GM18520 (cell line): Measurements from ENCODE around the gene STX18.

Experiments used
- ATAC-seq: cut with Tn5 transposase; IDR thresholded peaks from one replicate; pipeline ENCODE4 v1.9.1; 2021; ENCODE audit not compliant: unreplicated experiment

STX18 gene

DNA sequence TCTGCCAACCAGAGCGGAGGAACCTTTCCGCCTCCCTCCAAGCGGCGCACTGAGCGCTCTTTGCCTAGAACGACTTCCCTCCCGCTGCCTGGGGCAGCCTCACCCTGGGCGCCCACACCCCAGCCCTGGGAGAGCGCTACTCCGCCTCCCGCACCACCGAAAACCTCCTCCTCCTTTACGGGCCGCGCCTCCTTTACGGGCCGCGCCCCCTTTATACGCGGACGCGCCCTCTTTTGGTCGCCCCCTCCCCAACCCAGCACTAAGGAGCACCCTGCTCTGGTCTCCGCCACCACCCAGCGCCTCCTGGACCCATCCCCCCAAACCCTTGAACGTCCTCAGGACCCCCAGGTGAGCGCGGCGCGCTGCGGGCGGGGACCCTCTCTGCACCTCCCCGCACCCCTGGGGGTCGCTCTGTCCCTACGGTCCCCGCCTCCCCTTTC is 155.5 kb downstream of the STX18 start:
- no peak for ATAC-seq

DNA sequence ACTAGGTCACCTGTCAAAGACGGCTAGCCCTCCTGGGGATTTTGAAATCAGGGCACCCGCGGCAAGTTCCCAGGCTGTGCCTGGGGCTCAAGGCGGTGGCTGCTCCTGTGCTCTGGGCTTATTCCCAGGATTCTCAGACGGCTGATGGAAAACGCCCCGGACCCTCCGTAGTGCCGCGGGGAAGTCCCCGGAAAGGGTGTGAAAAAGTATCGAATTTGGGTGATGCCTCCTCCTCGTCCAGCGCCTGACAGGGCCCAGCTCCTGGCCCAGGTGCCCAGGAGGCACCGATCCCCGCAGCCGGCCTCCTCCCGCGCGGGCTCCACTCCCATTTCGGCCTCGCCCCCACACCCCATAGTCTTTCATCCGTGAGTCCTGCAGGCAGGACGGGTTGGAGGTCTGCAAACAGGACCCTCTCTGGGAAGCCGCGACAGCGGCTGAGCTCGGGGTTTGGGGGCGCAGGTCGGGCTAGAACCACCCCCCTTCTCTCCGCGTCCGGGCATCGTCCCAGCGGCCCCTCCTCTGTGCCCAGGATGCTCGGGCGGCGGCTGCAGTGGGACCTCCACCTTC is 156.0 kb downstream of the STX18 start:
- ATAC-seq: no peak

DNA sequence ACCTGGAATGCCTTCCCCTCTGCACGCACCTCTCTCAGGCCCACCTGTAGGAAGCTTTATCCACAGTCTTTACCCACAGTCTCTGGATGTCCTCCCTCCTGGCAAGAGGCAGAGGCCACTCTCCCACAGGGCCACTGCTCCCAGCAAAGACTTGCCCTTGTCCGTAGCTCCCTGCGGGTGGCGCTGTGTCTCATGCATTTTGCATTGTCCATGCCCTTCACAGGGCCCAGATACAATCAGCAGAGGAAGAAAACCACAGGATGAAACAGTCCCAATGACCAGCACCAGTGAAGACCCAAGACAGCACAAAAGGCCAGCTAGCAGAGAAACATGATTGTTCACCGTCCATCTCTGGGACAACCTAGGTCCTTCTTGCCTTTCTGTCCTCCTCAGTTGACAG is 157.0 kb downstream of the STX18 start:
- no peak for ATAC-seq

DNA sequence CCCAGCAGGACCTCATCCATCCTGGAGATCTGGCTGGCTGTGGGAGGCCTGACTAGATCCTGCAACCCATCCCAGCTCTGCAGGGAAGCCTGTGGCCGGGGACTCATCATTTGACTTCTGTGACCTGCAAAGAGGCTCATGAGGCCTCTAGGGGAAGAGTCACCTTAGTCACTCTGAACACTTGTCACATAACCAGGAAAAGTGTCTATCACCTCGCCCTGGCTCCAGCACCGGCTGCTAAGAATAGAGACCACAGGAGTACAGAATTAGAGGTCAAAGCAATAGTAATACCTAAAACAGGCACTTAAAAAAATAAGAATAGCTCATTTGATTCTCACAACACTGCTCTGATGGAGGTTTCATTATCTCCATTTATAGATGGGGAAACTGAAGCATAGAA is 158.8 kb downstream of the STX18 start:
- ATAC-seq: no peak

DNA sequence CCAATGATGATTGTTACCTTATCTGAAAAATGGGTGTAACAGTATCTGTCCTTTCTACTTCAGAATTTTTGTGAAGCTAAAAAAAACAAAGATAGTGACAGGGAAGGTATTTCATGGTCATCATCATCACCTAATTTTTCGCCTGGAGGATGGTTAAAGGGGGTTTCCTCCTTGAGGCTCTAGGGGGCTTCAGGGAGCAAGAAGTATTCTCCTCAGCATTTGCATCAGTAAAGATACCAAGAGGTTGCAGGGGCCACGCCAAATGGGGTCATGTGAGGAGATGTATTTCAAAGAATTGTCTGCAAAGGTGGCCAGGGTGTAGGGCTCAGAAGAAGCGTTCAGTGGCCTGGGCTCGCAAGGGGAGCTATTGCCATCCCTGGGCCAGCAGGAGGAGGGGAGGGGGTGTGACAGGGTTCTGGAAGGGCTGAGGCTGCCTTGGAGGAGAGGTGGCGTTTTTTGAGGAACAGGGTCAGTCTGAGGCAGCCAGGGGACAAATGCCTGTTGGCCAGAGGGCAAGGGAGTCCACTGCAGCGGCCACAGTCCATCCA is 162.2 kb downstream of the STX18 start:
- no peak for ATAC-seq

DNA sequence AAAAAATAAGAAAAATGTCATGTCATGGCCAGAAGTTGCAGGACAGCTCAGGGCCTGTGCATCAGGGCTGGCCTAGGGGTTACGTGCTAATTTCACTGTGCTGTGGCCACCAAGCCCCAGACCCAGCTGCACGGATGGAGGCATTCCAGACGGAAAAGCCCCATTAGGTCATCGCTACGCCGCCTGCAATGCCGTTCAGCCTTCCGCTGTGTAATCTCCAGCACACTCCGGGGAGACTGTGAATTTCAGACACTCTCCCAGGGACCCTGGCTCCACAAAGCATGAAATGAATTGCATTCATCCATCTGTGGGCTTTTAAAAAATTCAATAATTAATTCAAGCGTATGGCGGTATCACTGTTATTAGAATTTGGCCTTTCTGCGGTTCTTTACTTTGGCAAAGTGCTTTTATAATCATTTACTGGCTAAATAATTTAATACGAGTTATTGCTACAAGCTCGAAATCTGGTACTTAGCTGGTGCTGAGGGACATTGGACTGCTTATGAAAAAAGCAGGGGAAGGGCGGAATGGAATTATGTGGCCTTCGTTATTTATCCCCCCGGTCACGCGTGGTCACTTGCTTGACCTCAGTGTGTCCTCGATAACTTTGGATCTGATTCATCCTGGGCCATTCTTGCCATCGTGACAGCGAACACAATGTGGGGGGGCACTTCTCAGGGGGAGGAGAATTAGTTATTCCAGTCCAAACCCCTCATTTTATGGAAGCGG is 164.0 kb downstream of the STX18 start:
- ATAC-seq: no peak

DNA sequence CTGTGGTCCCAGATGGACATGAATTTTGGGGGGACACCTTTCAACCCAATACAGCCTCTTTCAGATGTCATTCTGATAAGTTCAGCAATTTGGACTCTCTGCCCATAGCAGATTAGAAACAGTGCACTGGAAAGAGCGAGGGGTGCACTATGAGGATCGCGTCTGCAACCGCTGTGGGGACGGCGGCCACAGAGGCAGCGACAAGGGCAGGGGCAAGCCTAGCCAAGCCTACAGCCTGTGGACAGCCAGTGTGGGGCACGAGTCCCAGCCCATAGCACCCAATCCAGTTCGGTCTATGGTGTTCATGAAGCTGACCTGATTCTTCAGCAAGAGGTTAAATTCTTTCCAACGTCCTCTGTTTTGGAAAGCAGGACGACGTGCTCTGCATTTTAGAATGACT is 164.7 kb downstream of the STX18 start:
- no peak for ATAC-seq

DNA sequence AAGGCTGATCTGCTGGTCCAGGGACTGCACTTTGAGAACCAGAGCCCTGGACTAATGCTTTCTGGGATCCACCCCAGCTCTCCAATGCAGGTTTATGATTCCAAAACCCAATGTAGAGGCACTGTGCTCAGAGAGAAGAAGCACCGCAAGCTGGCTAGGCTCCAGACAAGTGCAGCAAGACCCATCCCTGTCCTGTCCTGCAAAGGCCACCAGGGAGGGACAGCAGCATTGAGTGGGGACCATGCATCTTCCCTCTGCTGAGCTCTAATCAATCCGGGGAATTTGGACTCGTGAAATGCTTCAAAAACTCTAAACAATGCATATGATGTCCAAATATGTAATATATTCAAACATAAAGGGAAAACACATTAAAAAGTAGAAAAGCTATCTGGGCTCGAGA is 165.8 kb downstream of the STX18 start:
- no peak for ATAC-seq

DNA sequence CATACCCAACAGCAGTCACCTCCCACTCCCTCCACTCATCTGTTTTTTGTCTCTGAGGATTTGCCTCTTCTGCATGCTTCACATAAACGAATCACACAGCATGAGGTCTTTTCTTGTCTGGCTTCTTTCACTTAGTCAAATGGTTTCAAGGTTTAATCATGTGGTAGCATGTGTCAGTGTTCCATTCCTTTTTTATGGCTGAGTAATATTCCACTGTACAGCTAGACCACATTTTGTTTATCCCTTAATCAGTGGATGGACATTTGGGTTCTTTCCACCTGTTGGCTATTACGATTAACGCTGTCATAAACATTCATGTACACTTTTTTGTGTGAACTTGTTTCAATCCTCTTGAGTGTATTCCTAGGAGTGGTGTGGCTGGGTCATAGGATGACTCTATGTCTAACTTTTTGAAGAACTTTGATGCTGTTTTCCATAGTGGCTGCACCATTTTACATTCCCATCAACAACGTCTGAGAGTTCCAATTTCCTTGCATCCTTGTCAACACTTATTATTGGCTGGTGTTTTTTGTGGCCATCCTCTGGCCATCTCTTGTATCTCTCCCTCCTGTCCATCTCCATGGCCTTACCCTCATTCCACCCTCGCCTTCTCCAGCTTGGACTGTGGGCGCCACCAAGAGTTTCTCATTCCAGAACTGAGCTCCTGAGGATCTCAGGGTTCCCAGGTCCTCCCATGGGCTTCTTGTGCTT is 167.3 kb downstream of the STX18 start:
- ATAC-seq: no peak
